Adipocyte (in vitro differentiated cells): ENCODE measurements around the gene TP73.

ENCODE experiments used
- DNase-seq: peaks from one replicate; pipeline ENCODE4 v3.0.0-alpha.2; 2015; ENCODE audit warnings: low read depth
- H3K27me3 ChIP-seq: replicated peaks from 2 replicates; pipeline ENCODE4 v1.7.0; 2013; ENCODE audit warnings: mild to moderate bottlenecking, low read length, moderate library complexity; ENCODE audit not compliant: control insufficient read depth, insufficient read depth
- H3K36me3 ChIP-seq: 2 replicates; pipeline ENCODE4 v1.7.0; 2013; ENCODE audit warnings: low read length, mild to moderate bottlenecking, moderate library complexity; ENCODE audit not compliant: control insufficient read depth, insufficient read depth, severe bottlenecking
- H3K4me1 ChIP-seq: 2 replicates; pipeline ENCODE4 v1.7.0; 2013; ENCODE audit warnings: mild to moderate bottlenecking, low read length, moderate library complexity; ENCODE audit not compliant: control insufficient read depth, insufficient read depth
- H3K4me3 ChIP-seq: 2 replicates; pipeline ENCODE4 v1.7.0; 2013; ENCODE audit warnings: mild to moderate bottlenecking, low read length, moderate library complexity
- H3K9ac ChIP-seq: 2 replicates; pipeline ENCODE4 v1.7.0; 2013; ENCODE audit warnings: mild to moderate bottlenecking, low read length, moderate library complexity
- H3K9me3 ChIP-seq: 2 replicates; pipeline ENCODE4 v1.7.0; 2013; ENCODE audit warnings: mild to moderate bottlenecking, low read length, moderate library complexity; ENCODE audit not compliant: control insufficient read depth

Gene TP73

DNA sequence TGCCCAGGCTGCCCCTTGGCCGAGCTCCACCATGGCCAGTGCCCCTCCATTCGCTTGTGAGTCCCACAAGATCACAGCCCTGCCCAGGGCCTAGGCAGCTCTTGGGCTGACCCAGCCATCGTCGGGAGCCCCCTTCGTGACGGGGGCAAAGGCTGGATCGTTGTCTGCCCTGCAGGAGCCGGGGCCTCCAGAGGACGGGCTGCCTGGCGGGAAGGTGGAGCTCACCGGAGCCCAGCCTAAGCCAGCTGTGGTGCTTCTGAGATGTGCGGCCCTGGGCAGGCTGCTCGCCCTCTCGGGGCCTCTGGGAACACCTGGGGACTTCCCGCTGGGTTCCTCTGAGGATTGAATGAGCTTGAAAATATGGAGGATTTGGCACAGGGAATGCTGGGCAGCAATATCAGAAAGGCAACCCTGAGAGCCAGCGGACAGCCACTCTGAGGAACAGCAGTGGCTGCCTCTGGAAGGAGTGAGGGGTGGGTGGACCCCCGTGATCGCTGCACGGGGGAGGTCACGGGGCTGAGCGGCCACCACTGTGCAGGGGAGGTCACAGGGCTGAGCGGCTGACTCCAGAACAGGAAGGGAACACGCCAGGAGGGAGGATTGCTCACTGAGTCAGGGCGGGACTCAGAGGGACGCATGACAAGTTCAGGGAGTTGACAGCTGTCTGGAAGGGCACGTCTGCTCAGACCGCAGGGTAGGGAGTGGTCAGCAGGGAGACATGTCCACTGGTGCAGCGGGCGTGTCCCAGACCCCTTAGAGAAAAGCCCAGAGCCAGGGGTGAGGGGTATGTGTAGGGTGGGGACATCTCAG, 19.3 kb downstream of the TP73 start:
- Histone ChIP-seq H3K4me3 (no peak overlapping the region), H3K9ac (no peak overlapping the region), H3K4me1 (no peaks in the 10 kb centered on the region), H3K36me3 (no peaks in the 10 kb centered on the region), H3K27me3 (peaks cover 47% of the 10 kb centered on the region), H3K9me3 (no peaks in the 10 kb centered on the region)
- DNase-seq, result no peak

DNA sequence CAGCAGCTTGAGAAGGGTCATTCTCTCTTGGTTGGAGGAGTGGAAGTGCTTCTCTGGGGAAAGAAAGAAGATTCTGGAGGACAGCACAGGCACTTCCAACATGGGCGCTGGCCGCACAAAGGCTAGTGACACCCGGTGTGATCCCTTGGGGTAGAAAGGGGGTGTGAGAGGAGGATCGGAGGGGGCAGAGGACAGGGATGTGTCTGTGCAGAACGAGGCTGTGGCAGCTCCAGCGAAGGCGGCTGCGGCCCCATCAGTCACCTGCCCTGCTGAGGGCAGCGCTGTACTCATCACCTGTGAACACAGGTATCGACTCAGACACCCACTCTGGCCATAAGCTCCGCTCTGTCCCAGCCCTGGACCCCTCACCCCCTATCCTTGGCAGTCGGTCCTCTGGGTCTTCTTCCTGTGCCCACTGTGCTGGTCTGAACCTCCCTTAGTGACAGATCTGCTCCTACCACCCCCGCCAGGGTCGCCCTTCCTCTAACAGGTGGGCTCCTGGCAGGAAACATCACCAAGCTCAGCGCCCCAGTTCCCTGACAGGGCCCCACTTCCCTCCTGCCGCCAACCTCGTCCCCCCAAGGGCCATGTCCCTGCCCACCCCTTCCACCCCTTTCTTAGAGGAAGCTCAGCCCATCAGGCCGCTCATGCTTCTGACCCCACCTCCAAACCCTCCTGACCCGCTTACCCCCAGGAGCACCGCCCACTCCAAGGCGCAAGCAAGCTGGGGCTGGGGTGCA, 20.1 kb downstream of the TP73 start:
- H3K9ac ChIP-seq, result no peak overlapping the region
- no peaks in the 10 kb centered on the region for H3K4me1 ChIP-seq
- H3K27me3 ChIP-seq, result peaks cover 47% of the 10 kb centered on the region
- no peak for DNase-seq
- H3K36me3 ChIP-seq, result no peaks in the 10 kb centered on the region
- H3K4me3 ChIP-seq, result no peak overlapping the region
- no peaks in the 10 kb centered on the region for H3K9me3 ChIP-seq

DNA sequence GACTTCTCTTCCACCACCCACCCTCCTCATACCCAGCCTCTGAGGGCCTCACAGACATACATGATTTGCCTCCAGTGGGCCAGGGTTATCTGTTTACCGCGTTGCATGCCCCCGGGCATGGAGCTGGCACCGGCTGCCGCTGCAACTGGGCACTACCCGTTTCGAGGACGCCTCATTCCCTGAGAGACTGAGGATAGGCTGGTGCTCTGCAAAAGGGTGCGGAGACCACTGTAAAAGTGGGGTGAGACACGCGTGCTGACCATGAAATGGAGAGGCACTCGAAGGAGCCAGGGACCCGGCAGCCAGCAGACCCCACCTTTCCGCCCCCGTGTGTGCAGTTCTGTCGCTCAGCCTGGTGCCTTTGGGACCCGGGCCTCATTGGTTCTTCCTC, 20.6 kb downstream of the TP73 start:
- Histone ChIP-seq H3K36me3 (no peaks in the 10 kb centered on the region), H3K27me3 (peaks cover 47% of the 10 kb centered on the region), H3K9ac (no peak overlapping the region), H3K4me1 (no peaks in the 10 kb centered on the region), H3K9me3 (no peaks in the 10 kb centered on the region), H3K4me3 (no peak overlapping the region)
- DNase-seq, result no peak

DNA sequence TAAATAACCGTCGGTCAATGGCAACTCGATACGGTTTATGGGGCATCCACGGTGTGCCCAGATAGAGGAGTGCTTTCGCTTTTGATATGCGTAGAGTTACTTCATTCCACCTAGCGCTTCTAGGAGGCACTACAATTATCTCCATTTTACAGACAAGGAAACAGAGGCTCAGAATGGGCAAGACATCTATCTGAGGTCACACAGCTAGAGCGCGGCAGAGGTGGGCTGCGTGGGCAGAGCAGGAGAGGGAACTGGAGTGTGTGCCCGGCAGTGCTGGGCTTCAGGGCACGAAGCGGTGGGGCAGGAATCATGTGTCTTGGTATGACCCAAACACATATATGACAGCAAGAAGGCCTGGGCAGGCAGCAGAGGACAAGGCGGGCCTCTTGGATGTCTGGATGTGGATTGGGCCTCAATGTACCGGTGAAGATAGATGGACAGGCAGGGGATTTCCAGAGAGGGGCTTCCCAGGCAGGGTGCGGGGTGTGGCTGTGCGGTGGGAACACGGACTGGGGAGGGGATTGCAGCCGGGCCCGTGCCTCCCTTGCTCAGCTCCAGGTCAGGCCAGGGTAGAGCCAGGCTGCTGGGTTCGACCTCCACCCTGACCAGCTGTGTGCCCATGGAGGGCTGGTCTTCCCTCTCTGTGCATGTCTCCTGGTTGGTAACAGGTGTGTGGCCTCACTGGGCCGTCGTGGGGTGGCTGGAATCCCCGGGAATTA, 21.2 kb downstream of the TP73 start:
- Histone ChIP-seq H3K4me3 (no peak overlapping the region), H3K9ac (no peak overlapping the region), H3K9me3 (no peaks in the 10 kb centered on the region), H3K36me3 (no peaks in the 10 kb centered on the region), H3K27me3 (peaks cover 47% of the 10 kb centered on the region), H3K4me1 (no peaks in the 10 kb centered on the region)
- no peak for DNase-seq

DNA sequence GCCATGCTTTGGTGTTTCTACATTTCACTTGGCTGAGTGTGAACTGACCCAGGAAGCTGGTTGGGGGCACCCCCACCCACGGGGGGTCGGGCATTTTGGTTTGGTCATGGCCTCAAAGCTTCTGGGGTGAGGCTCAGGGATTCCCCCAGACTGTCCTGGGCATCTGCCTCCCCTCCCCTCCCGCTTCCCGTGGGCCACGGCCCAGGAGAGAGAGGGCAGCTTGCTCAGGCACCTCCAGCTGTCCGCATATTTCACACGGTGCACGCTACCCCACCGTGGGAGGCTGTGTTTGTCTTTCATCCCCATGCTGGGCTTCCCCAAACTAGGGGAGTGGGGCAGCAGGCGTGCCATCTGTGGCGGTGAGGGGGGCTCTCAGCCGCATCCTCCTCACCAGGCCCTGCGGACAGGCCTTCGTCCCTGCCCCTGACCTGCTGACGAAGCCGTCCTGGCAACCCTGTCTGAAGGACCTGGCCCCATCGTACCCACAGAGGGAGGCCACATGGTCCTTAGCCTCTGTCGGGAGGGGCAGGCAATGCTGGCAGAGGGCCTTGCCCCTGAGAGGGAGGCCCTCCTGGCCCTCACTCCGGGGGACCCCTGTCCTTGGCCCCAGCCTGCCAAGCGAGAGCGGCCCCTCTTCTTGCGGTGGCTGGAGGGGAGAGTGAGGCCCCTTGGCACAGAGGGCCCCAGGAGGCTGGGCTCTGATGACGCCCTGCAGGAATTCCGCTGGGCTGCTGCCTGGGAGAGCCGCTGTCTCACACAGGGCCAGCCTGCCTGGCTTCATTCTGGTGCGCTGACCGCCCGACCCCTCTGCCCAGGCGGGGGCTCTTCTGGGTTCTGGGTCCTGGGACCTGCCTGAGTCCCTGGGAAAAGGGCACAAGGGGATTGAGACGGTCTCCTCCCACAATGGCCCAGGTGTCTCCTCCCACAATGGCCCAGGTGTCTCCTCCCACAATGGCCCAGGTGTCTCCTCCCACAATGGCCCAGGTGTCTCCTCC, 22.1 kb downstream of the TP73 start:
- Histone ChIP-seq H3K27me3 (peaks cover 55% of the 10 kb centered on the region), H3K36me3 (no peaks in the 10 kb centered on the region), H3K9me3 (no peaks in the 10 kb centered on the region), H3K4me1 (no peaks in the 10 kb centered on the region), H3K4me3 (no peak overlapping the region), H3K9ac (no peak overlapping the region)
- no peak for DNase-seq

DNA sequence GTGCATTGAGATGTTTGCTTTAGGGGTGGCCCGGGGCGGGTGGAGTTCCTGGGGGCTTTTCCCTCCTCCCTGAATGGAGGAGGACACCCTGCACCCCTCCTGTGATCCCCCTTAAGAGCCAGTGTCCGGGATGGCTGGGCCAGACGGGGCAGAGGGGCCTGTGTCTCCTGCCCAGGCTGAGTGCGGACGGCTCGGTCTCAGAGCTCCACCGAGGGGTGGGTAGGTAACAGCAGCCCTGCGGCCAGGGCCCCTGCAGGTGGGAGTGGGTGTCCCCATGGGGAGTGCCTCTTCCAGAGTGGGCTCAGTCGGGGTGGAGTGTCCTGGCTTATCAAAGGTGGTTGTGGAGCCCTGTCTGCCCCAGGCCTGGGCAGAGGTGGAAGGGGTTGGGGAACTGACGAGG, 23.1 kb downstream of the TP73 start:
- H3K9ac ChIP-seq, result no peak overlapping the region
- no peaks in the 10 kb centered on the region for H3K9me3 ChIP-seq
- no peak overlapping the region for H3K4me3 ChIP-seq
- DNase-seq, result no peak
- no peaks in the 10 kb centered on the region for H3K4me1 ChIP-seq
- H3K36me3 ChIP-seq, result no peaks in the 10 kb centered on the region
- peaks cover 57% of the 10 kb centered on the region for H3K27me3 ChIP-seq

DNA sequence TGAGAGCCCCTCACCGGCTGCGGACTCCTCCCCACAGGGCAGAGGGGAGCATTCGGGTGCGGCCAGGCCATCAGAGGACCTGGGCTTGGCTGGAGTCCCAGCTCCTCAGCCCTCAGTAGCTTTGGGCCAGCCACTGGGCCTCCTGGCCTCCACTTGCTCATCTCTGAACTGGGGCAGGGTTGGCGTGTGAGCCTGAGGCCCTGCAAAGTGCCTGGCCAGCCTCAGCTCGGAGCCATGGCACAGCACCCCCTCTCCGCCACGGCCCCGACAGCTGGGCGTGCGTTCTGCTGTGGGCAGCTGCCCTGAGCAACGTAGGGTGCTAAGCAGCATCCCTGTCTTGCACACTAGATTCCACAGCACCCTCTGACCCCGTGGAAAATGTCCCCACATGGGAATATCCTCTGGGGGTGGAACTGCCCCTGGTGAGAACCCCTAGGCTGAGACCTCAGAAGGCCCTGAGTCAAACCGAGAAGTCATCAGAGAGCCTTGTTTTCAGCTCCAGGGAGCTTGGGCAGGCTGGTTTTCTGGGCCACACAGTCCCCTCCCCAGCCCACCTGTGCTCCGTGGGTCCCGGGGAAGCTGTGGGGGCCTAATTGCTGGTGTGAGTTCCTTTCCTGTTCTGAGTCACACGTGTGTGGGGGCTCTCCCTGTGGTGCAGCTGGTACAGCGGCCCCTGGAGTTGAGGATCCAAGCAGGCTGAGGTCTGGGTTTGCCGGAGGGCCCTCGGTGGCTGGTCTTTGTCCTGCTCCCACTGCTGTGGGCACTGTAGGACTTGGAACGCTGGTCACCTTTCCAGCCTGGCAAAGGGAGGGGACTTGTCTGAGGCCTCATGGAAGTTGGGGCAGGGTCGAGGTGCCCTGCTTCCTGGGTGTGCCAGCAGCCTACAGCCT, 24.5 kb downstream of the TP73 start:
- no peak overlapping the region for H3K4me3 ChIP-seq
- no peaks in the 10 kb centered on the region for H3K4me1 ChIP-seq
- no peak overlapping the region for H3K9ac ChIP-seq
- no peak for DNase-seq
- H3K9me3 ChIP-seq, result no peaks in the 10 kb centered on the region
- no peaks in the 10 kb centered on the region for H3K36me3 ChIP-seq
- H3K27me3 ChIP-seq, result peaks cover 44% of the 10 kb centered on the region

DNA sequence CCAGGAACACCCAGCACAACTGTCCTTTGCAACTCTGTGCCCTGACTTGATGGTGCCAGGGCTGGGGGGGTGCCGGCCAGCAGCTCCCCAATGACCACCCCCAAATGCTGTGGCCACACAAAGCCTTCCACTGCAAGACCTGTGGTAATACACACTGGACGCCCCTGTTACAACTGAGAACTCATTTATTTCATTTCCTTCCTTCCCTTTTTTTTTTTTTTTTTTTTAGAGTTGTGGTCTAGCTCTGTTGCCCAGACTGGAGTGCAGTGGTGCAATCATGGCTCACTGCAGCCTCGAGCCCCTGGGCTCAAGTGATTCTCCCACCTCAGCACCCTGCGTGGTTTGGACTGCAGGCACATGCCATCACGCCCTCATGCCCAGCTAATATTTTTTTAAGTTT, 25.2 kb downstream of the TP73 start:
- no peaks in the 10 kb centered on the region for H3K9me3 ChIP-seq
- no peak for DNase-seq
- H3K4me1 ChIP-seq, result no peaks in the 10 kb centered on the region
- no peaks in the 10 kb centered on the region for H3K36me3 ChIP-seq
- H3K27me3 ChIP-seq, result peaks cover 39% of the 10 kb centered on the region
- H3K9ac ChIP-seq, result no peak overlapping the region
- no peak overlapping the region for H3K4me3 ChIP-seq

DNA sequence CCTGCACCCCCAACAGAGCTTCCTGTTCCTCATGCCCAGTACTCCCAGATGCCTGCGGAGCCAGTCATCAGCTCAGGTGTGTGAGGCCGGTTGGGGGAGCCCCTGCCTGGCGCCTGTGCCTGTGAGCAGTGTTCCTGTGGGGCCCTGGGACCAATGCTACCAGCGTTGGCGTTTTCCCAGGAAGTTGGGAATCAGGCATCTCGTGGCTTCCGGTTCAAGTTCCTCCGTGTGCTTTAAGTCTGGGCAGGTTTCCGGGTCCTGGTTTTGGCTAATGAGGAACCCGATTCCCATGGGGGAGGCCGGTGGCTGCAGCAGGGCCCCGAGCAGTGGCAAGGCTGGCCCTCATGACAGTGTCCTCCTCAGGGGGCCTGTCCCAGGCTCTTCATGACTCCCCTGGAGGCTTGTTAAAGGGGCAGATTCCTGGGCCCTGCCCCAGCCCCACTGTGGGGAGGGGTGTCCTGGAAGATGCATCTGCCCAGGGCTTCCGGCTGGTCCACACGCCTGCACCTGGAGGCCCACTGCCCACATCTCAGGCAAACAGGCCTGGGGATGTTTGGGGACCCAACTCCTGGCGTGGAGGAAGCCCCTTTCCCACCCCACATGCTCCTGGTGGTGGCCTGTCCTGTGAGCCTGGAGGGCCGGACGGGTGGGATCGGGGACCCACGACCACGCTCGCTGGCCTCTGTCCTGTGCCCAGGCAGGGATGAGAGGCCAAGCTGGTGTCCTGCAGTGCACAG, 26.2 kb downstream of the TP73 start:
- no peak for DNase-seq
- Histone ChIP-seq H3K4me1 (no peaks in the 10 kb centered on the region), H3K4me3 (no peak overlapping the region), H3K27me3 (peaks cover 46% of the 10 kb centered on the region), H3K9me3 (no peaks in the 10 kb centered on the region), H3K36me3 (no peaks in the 10 kb centered on the region), H3K9ac (no peak overlapping the region)
